ENCODE measurements around the gene SPATA31A1.
"Not testable (repeated sequence)": the region's sequence is repeated elsewhere in the genome, so short reads cannot be mapped to it uniquely, and the experiment has no call there.

SPATA31A1 gene

DNA sequence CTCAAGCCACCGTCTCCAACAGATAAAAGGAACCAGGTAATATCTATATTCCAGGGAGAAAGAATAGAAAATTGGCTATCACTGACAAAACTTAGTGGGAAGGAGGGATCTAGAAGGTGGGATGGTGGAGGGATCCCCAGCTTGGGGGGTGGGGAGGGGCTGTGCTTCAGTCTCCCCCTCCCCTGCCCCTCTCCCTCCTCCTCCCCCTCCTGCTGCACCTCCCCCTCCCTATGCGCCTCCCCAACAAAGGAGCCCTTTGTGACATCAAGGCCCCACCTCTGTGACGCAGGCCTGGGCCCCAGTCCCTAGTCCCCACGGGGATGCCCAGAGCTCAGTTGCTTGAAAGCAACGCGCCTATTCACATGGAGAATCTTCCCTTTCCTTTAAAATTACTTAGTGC is at the start of gene SPATA31A1:
Gene SPATA31A1, plus strand, starts transcription at position 301 of the 400 bp plus-strand sequence. Its CDS starts 62 bp downstream, at position 363.
- not testable (repeated sequence) for H3K4me3 Mint-ChIP-seq; H3K36me3 Mint-ChIP-seq (ENCODE audit: low read depth); H3K9me3 Mint-ChIP-seq; H3K27ac Mint-ChIP-seq; H3K27me3 Mint-ChIP-seq; H3K4me1 Mint-ChIP-seq (ENCODE audit: low read depth)

DNA sequence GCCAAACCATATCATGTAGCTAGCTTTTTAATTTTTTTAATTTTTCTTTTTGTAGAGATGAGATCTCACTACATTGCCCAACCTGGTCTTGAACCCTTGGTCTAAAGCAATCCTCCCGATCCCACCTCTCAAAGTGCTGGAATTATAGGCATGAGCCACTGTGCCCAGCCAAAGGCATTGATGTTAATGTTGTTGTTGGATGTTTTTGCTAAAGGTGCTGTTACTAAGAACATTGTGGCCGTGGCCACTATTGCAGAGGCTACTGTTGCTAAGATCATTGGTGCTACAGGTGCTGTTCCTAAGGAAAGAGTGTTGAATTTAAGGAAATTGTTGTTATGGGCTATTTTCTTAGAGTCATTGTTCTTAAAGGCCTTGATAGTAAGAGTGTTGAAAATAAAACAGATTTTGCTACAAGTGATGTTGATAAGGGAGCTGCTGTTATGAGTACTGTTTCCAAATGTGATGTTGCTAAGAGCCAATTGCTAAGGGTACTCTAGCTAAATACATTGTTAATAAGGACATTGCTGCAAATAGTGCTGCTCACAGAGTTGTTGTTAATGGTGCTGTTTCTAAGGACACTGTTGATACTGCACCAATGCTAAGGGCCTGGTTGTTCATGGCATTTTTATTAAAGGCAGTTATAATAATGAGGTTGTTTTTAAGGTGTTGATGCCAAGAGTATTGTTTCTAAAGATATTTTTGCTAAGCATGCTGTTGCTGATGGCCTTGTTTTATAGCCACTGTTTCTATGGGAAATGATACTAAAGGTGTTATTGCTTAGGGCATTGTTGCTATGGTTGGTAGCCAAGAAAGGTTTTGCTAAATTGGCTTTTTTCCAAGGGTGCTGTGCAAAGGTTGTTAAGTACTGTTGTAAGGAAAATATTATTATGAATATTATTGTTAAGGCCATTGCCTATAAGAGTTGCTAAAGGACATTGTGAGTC is 52.1 kb downstream of the SPATA31A1 start:
- H3K4me3 Mint-ChIP-seq; H3K4me1 Mint-ChIP-seq (ENCODE audit: low read depth); H3K27ac Mint-ChIP-seq; H3K36me3 Mint-ChIP-seq (ENCODE audit: low read depth); H3K27me3 Mint-ChIP-seq; H3K9me3 Mint-ChIP-seq: not testable (repeated sequence)

- H3K4me3 Mint-ChIP-seq; H3K36me3 Mint-ChIP-seq (ENCODE audit: low read depth); H3K27me3 Mint-ChIP-seq; H3K4me1 Mint-ChIP-seq (ENCODE audit: low read depth); H3K27ac Mint-ChIP-seq; H3K9me3 Mint-ChIP-seq: not testable (repeated sequence)
Observed at GRCh38 chr9:39411254-39411940, 55.9 kb downstream of the SPATA31A1 start.

All from stimulated activated naive CD8-positive, alpha-beta T cell treated with anti-CD3 and anti-CD28 coated beads, Interleukin-15, Interleukin-2, amounts not matched to agents 100 ng/mL and 50 ng/mL, for 24 hours (primary cell).